ENCODE results near the gene ZNF785.
"Not testable (repeated sequence)": the region's sequence is repeated elsewhere in the genome, so short reads cannot be mapped to it uniquely, and the experiment has no call there.

Gene ZNF785

DNA sequence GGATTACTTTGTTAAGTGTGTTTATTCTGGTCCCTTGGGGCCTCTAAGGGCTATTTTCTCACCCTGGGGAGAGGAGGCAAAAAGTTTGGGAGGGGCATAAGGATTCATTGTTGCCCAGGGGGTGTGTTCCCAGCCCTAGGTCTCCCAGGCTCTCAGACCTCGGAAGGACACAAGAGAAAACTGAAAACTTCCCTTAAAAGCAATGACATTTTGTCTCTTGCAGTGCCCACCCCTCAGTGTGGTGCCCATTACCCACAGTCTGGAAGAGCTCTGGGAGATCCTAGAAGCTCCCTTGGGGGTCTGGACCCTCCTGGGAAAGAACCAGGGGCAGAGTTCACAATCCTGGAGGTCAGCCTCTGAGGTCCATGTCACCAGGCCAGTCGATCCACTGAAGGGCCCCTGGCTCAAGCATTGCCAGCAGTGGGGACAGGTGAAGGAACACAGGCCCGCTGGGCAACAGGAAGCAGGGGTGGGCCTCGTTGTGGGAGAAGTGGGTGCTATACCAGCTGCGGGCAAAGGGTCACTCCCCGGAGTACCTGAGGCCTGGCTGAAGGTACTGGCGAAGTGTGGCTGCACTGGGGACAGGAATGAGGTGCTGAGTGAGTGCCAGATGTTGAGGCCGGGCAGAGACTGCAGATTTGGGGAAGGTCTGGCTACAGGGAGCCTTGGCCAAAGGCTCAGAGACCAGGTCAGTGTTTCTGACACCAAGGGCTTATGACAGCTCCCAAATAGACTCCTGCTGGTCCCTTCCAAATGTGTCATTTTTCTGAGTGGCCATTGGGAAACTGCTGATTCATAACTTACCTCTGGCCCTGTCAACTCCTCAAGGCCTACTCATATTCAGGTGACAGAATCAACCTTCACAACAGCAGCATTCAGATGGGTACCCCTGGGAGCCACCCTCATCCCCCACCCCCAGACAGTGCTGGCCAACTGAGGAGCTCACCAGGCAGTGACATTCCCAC is 46.2 kb downstream of the ZNF785 start:
- DNase-seq, result no peak

DNA sequence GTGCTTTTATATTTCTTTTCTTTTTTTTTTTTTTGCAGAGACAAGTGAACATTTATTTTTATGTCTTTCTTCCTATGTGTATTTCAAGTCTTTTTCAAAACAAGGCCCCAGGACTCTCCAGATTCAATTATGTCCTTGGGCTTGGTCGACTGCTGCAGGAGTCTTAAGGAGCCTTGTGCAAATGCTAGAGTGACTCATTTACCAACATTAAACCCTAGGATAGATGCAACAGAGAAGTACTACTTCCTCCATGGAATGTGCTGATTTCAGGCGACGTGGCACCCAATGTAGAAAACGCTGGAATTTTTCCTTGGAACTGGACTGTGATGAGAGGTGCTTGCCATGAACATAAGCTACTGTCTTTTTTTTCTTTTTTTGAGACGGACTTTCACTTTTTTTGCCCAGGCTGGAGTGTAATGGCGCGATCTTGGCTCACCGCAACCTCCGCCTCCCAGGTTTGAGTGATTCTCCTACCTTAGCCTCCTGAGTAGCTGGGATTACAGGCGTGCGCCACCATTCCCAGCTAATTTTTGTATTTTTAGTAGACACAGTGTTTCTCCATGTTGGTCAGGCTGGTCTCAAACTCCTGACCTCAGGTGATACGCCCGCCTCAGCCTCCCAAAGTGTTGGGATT is 49.0 kb downstream of the ZNF785 start:
- not testable (repeated sequence) for DNase-seq

DNA sequence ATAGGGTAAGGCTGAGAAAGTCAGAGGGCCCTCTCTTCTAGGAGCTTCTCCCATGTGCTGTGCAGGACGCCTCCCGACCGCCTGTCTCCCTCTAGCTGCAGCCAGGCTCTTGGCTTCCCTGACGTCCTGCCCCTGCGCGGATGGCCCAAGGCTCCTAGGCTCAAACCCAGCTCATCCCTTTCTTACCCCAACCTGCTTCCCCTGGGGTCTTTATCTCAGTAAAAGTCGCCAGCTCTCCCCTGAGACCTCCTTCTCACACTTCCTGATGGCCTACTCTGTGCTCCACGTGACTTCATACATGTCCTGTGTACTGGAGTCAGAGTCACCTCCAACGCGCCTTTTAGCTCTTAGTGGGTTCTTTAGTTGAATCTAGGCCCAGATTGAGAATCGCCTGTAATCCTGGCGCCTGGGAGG is 49.7 kb downstream of the ZNF785 start:
- DNase-seq, result peak; percentile 77

DNA sequence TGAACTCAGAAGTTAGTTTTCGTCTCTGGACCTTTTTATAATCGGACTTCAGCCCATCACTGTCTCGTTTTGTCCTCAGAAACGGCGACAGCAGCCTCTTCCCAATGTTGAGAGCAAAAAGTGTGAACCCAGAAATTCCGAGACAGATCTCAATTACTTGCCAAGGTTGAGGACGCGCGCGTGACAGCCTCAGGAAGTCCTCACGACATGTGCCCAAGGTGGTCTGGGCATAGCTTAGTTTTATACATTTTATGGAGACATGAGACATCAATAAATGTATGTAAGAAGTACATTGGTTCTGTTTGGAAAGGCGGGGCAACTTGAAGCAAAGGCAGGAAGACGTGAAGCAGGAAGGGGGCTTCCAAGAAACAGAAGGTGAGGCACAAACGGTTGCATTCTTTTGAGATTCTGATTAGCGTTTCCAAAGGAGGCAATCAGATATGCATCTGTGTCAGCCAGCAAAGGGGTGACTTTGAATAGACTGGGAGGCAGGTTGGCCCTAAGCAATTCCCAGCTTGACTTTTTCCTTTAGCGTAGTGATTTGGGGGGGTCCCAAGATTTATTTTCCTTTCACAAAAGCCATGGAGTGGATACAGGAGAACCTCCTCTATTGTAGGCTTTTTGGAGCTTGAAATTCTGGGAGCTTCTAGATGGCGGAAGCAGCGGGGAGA is 50.3 kb downstream of the ZNF785 start:
- DNase-seq, result no peak

DNA sequence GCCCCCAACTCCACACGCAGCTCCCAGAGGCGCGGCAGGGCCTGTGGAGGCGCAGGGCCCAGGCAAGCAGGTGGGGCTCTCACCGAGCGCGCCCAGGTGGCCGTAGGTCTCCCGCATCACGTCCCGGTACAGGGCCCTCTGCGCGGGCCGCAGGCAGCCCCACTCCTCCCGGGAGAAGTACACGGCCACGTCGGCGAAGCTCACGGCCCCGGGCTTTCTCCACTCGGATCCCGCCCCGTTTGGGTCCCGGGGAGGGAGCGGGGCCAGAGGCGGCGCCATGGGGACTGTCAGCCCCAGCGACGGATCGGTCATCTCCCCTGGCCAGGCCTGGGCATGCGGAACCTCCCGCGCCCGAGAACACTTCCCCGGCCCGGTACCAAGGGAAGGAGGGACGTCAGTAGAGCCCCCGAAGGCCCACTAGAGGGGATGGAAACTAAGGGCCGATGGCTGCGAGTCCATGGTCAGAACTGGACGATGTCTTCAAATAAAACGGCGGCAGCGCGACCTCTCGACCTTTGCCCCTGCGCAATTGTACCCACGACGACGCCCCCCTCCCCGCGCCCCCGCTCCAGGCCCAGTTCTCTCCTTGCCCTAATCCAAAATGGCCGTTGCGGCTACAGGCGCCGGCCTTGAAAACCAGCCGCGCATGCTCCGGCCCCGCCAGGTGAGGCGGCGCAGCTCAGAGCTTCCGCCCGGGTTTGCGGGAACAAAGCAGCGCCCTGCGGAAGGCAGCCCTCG is 51.0 kb downstream of the ZNF785 start, which contains the start of gene ZNF747:
ZNF747 (minus strand) TSS at position 491 of the 738 bp plus-strand sequence; CDS start at position 312, 179 bp downstream.
- DNase-seq, result peak; percentile 94

DNA sequence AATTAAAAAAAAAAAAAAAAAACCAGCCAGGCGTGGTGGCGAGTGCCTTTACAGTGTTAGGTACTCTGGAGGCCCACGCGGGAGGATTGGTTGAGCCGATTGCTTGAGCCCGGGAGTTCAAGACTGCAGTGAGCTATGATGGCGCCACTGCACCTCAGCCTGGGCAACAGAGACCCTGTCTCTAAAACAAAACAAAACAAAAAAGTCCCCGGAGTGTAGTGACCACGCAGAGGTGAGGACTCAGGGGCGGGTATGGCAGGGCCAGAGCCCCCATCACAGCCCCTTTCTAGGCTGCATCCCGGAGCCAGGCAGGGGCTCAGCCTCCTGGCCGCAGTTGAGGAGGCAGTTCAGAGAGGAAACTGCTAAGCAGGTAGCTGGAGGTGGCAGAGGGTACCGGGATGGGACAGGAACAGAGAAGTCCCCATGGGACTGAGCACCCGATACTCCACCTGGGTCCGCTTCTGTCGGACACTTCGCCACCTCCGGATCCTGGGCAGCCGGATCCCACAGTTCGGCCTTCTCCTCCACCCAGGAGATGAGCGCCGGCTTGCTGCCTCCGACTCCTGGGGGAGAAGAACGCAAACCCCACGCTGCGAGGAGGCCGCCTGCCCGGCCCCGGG is 51.6 kb downstream of the ZNF785 start:
- peak; percentile 24 for DNase-seq

DNA sequence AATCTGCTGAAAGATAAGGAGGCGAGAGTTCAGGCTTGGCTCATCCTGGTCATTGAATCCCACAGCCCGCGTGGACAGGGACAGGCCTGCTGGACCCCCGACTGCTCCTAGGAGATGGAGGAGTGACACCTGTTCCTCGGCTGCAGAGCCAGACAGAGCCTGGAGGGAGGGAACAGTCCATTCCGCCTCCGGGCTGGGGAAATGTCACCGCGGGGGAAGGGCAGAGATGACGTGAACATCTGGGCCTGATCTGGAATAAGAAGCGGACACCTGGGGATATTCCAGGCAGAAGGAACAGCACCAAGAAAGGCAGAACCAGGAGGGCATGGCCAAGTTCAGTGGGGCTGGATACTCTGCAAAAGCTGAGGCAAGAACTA is 52.4 kb downstream of the ZNF785 start:
- DNase-seq, result no peak

DNA sequence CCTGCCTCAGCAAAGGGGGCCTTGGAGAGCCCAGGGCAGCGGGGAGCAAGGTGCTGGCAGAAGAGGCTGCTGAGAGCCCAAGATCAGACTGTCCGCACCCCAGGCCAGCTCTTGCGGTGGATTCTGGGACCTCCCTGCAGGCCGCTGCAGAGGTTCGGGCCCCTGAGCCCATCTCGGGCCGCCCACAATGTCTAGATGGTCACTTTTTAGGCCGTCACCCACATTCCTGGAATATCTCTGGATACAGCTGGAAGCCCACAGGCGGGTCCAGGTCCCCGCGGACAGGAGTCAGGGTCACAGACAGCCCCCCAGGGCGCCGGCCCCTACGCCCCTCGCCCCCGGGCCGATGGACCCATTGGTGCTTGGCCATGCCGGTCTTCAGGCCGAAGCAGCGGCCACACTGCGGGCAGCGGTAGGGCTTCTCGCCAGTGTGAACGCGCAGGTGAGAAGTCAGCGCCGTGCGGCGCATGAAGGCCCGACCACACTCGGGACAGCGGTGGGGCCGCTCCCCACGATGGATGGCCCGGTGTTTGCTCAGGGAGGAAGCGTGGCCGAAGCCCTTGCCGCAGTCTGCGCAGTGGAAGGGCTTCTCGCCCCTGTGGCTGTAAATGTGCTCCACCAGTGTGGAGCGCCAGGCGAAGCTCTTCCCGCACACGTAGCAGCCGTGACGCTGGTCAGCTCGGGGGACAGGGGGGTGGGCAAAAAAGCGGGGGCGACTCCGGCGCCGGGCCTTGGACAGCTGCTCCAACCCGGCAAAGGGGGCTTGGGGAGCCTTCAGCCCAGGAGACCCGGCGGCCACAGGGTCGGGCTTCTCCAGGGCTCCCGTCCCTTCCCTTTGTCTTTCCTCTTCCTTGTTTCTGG is 53.0 kb downstream of the ZNF785 start:
- no peak for DNase-seq
